Neural crest cell (in vitro differentiated cells): ENCODE results near the gene PCDHB1. TPM values are rescaled to one million over a fixed set of nuclear protein-coding genes. Genes with fewer than 3 reads are reported as not detected.
A peak's percentile ranks its signal among the peaks of the same experiment; 100 is the strongest.

Source experiments
- DNase-seq: peaks from one replicate; pipeline ENCODE4 v3.0.0; 2021; ENCODE audit warnings: low read depth, mixed read lengths, low spot score
- H3K27ac Mint-ChIP-seq: one replicate; pipeline ENCODE4 v1.8.0; 2021; ENCODE audit warnings: mild to moderate bottlenecking, mixed read lengths; ENCODE audit not compliant: unreplicated experiment
- H3K27me3 Mint-ChIP-seq: 2 replicates; pipeline ENCODE4 v1.8.0; 2021; ENCODE audit warnings: low read depth, mild to moderate bottlenecking, mixed read lengths
- H3K36me3 Mint-ChIP-seq: 2 replicates; pipeline ENCODE4 v1.8.0; 2021; ENCODE audit warnings: low read depth, mild to moderate bottlenecking, mixed read lengths
- H3K4me1 Mint-ChIP-seq: 2 replicates; pipeline ENCODE4 v1.8.0; 2021; ENCODE audit warnings: mixed read lengths
- H3K4me3 Mint-ChIP-seq: one replicate; pipeline ENCODE4 v1.8.0; 2021; ENCODE audit warnings: mild to moderate bottlenecking, mixed read lengths
- H3K9me3 Mint-ChIP-seq: 2 replicates; pipeline ENCODE4 v1.8.0; 2021; ENCODE audit warnings: mixed read lengths
- CTCF ChIP-seq: fragments of 200-600 bp; sonication (generic); conservative IDR thresholded peaks from 2 replicates; pipeline ENCODE4 v1.5.0; 2021; ENCODE audit warnings: antibody characterized with exemption, mild to moderate bottlenecking
- total RNA-seq: library from RNA; stranded (reverse); gene quantifications from 2 replicates; pipeline ENCODE4 v1.2.1, GENCODE V29; 2021

PCDHB1 gene
- total RNA-seq, 1 donor from 2014 or later, result 0.14 TPM

- Mint-ChIP-seq H3K9me3 (no peaks in the 10 kb centered on the region), H3K27me3 (peaks cover 31% of the 10 kb centered on the region)
- peak; percentile 90 for TF ChIP-seq CTCF
Measured at GRCh38 chr5:141040771-141041426, 10.3 kb upstream of the PCDHB1 start.

GRCh38 chr5:141041427-141041785 is 9.8 kb upstream of the PCDHB1 start:
- no peak overlapping the region for H3K4me3 Mint-ChIP-seq
- H3K27me3 Mint-ChIP-seq, result peaks cover 35% of the 10 kb centered on the region
- H3K36me3 Mint-ChIP-seq, result no peaks in the 10 kb centered on the region
- TF ChIP-seq CTCF, result peak; percentile 29
- no peak overlapping the region for H3K27ac Mint-ChIP-seq
- no peaks in the 10 kb centered on the region for H3K4me1 Mint-ChIP-seq
- DNase-seq, result no peak
- no peaks in the 10 kb centered on the region for H3K9me3 Mint-ChIP-seq

More at GRCh38 chr5:141040771-141041426, 10.3 kb upstream of the PCDHB1 start:
- Mint-ChIP-seq H3K4me3 (no peak overlapping the region), H3K27ac (no peak overlapping the region), H3K36me3 (no peaks in the 10 kb centered on the region), H3K4me1 (no peaks in the 10 kb centered on the region)
- DNase-seq, result peak; percentile 99

GRCh38 chr5:141042555-141042954 is 8.6 kb upstream of the PCDHB1 start:
- Mint-ChIP-seq H3K4me3 (no peak overlapping the region), H3K4me1 (no peaks in the 10 kb centered on the region), H3K27me3 (peaks cover 41% of the 10 kb centered on the region), H3K27ac (no peak overlapping the region), H3K9me3 (no peaks in the 10 kb centered on the region), H3K36me3 (no peaks in the 10 kb centered on the region)
- no peak for DNase-seq
- no peak for TF ChIP-seq CTCF

- H3K4me1 Mint-ChIP-seq, result peaks cover 14% of the 10 kb centered on the region
- H3K27me3 Mint-ChIP-seq, result peaks cover 33% of the 10 kb centered on the region
- DNase-seq, result peak; percentile 12
- no peaks in the 10 kb centered on the region for H3K36me3 Mint-ChIP-seq
- TF ChIP-seq CTCF, result no peak
- H3K4me3 Mint-ChIP-seq, result peak overlapping the region; percentile 90
- peaks cover 4% of the 10 kb centered on the region for H3K9me3 Mint-ChIP-seq
- peak overlapping the region; percentile 2 for H3K27ac Mint-ChIP-seq
Measured at GRCh38 chr5:141051521-141051866, 320 bp downstream of the PCDHB1 start.

GRCh38 chr5:141077826-141078225 is 26.7 kb downstream of the PCDHB1 start:
- H3K36me3 Mint-ChIP-seq, result no peaks in the 10 kb centered on the region
- H3K9me3 Mint-ChIP-seq, result peaks cover 2% of the 10 kb centered on the region
- H3K27ac Mint-ChIP-seq, result no peak overlapping the region
- no peak for DNase-seq
- no peaks in the 10 kb centered on the region for H3K27me3 Mint-ChIP-seq
- no peak overlapping the region for H3K4me3 Mint-ChIP-seq
- no peaks in the 10 kb centered on the region for H3K4me1 Mint-ChIP-seq
- TF ChIP-seq CTCF, result no peak
